ENCODE measurements around the gene LAMA3.

- TF ChIP-seq POLR2A (IDR thresholded peaks at IDR 0.05; ENCODE audit: low read length) (no peak), GATA1 (IDR thresholded peaks at IDR 0.05; ENCODE audit: low read depth, low read length) (no peak)
Measured at GRCh38 chr18:23704806-23705205, 15.6 kb downstream of the LAMA3 start.

Data from erythroblast (primary cell).